CD4-positive, alpha-beta T cell treated with Interleukin-21 for 1 hour (primary cell): Measurements from ENCODE around the gene CTXND2.
"Not testable (repeated sequence)": the region's sequence is repeated elsewhere in the genome, so short reads cannot be mapped to it uniquely, and the experiment has no call there.

Experiments used
- DNase-seq: peaks from one replicate; pipeline ENCODE4 v3.0.0-alpha.2; 2020

Gene CTXND2

DNA sequence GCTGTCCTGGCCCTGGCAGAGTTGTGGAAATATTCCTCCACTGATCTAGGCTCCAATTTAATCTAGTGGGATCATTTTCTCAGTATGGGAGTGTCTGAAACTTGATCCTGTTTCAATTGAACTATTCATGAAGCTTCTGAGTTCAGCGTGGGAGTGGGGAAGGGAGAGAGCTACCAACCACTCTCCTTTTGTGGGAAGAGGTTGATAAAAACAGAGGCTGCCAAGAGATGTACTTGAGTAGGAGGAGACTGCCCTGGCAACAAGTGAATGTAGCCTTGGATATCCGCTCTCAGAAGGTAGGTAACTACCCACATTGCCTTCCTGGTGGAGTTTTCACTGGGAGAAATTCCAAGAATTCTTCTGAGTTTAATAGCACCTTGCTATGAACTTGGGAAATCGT is at the start of gene CTXND2:
CTXND2 (plus strand) TSS at position 119 of the 400 bp plus-strand sequence. CDS start 25,179 bp downstream, outside the sequence.
- DNase-seq = no peak

DNA sequence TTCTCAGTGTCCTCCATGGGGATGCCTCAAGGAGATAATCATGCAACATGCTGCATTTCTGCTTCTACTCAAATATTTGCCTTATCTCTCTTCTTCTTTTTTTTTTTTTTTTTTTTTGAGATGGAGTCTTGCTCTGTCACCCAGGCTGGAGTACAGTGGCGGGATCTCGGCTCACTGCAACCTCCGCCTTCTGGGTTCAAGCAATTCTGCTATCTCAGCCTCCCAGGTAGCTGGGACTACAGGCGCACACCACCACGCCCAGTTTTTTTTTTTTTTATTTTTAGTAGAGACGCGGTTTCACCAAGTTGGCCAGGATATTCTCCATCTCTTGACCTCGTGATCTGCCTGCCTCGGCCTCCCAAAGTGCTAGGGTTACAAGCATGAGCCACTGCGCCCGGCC is 46.1 kb upstream of the CTXND2 start:
- not testable (repeated sequence) for DNase-seq

DNA sequence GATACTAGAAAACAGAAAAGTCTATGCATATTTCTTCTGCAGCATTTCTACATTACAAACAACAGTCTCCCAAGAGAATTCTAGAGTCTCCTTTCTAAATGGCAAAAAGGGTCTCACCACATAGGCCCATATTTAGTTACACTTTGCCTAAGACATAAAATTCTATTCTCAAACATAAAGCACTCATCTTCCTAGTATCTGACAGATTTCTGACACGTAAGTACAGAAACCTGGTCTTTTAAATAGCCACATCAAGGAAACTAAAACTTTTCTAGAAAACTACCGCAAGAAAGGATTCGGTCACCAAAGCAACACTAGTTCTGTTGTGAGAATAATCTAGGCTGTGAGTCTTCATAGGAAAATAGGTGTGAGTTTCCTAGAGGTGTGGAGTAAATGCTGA is 45.3 kb upstream of the CTXND2 start:
- DNase-seq = peak; percentile 39

DNA sequence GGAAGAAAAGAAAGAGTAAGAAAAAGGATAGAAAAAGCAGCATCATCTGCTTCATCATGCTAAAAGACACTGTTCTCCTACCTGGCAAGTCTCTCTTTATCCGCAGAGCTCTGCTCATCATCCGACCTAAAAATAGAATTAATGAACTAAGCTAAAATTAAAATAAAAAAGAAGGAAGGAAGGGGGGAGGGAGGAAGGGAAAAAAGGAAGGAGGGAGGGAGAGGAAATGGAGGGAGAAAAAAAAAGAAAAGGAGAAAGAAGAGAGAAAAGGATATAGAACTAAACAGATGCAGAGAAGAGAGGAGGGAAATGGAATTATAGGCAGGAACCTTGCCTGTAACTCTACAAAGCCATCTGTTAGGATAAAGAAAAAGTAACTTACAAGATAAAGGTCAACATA is 44.6 kb upstream of the CTXND2 start:
- DNase-seq = no peak

DNA sequence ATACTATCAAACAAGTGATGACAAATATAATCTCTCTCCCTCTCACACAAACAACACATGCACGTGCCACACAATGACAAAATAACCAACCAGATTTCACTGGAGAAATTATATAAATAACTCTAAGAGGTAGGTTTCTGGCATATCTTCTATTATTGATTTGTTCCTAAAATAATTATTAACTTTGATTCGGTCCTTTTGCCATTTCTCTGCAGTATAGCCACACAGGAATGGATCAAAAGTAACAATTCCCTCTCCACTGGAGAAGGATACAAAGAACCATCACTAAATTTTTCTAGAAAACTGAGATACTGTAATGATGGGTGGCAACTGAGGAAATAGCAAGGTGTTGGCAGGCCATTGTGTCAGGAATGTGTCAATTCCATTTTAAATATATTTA is 44.0 kb upstream of the CTXND2 start:
- DNase-seq = no peak

DNA sequence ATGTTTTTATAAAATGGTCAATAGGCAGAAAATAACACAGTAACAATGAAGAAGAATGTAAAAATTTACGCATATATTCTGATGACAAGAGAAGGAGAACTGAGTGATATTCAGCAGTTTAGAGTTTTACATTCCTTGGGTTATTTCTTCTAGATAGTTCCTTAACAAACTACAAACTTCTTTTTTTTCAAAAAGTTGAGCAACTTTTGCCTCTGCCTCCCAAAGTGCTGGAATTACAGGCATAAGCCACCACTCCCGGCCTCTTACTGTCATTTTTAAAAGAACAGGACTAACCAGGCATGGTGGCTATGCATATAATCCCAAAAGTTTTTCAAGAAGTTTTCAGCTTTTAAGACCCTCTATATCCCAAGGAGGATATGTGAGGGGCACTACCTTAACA is 43.5 kb upstream of the CTXND2 start:
- DNase-seq = no peak

DNA sequence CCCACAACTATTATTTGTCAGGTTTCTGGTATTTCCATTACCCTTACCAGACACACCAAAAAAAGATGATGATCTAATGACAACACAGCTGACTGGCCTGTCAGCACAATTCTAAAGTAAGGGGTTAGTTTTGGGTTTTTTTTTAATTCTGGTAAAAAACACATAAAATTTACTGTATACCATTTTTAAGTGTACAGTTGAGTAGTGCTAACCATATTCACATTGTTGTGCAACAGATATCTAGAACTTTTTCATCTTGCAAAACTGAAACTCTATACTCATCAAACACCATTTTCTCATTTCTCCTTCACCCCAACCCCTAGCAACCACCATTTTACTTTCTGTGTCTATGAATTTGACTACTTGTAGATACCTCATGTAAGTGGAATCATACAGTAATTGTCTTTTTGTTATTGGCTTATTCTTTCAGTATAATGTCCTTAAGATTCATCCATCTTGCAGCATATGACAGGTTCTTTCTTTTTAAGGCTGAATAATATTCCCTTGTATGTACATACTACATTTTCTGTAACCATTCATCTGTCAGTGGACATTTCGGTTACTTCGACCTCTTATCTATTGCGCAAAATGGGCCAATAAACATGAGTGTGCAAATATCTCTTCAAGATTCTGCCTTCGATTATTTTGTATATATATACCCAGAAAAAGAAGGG is 40.3 kb upstream of the CTXND2 start:
- DNase-seq = no peak

DNA sequence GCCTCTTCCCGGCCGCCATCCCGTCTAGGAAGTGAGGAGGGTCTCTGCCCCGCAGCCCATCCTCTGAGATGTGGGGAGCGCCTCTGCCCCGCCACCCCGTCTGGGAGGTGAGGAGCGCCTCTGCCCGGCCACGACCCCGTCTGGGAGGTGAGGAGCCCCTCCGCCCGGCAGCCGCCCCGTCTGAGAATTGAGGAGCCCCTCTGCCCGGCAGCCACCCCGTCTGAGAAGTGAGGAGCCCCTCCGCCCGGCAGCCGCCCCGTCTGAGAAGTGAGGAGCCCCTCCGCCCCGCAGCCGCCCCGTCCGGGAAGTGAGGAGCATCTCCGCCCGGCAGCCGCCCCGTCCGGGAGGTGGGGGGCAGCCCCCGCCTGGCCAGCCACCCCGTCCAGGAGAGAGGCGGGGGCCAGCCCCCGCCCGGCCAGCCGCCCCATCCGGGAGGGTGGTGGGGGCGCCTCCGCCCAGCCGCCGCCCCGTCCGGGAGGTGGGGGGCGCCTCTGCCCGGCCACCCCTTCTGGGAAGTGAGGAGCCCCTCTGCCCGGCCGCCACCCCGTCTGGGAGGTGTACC is 36.1 kb upstream of the CTXND2 start:
- not testable (repeated sequence) for DNase-seq

DNA sequence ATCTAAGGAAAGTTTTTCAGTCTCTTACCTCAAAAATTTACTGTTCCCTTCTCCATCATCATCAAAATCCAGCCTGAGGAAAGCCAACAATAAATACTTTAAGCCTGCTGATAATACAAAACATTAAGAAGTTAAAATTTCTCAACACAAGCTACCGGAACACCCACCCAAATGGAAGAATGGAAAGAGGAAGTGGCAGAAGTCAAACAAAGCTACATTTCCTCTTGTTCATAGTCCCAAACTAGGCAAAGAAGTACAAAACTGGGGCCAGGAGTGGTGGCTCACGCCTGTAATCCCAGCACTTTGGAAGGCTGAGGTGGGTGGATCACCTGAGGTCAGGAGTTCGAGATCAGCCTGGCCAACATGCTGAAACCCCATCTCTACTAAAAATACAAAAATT is 34.2 kb upstream of the CTXND2 start:
- DNase-seq = not testable (repeated sequence)

DNA sequence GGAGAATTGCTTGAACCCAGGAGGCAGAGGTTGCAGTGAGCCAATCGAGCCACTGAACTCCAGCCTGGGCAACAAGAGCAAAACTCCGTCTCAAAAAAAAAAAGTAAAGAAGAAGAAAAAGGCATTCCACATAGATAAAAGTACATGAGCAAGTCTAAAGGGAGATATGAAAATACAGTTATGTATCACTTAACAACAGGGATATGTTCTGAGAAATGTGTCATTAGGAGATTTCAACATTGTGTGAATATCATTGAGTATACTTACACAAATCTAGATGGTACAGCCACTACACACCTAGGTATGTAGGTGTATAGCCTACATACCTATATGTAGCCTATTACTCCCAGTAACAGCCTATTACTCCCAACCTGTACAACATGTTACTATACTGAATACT is 23.2 kb upstream of the CTXND2 start:
- DNase-seq = no peak

DNA sequence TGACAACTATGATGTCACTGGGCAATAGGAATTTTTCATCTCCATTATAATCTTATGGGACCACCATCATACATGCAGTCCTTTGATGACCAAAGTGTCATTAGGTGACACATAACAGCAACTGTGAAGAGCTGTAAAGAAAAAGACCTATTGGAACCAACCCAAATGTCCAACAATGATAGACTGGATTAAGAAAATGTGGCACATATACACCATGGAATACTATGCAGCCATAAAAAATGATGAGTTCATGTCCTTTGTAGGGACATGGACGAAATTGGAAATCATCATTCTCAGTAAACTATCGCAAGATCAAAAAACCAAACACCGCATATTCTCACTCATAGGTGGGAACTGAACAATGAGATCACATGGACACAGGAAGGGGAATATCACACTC is 22.7 kb upstream of the CTXND2 start:
- DNase-seq = not testable (repeated sequence)

DNA sequence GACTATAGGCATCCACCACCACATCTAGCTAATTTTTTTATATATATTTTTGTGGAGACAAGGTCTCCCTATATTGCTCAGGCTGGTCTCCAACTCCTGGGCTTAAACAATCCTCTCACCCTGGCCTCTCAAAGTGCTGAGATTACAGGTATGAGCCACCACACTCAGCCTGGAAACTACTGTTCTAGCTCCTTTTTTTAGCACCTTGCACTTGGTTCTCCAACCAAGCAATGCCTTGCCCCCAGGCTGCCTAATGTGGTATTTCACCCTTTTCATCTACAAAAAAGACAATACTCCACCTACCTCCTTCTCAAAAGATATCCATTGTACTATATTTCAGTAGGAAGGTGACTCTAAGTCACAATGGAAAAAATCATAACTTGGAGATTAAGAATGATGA is 17.3 kb upstream of the CTXND2 start:
- no peak for DNase-seq

DNA sequence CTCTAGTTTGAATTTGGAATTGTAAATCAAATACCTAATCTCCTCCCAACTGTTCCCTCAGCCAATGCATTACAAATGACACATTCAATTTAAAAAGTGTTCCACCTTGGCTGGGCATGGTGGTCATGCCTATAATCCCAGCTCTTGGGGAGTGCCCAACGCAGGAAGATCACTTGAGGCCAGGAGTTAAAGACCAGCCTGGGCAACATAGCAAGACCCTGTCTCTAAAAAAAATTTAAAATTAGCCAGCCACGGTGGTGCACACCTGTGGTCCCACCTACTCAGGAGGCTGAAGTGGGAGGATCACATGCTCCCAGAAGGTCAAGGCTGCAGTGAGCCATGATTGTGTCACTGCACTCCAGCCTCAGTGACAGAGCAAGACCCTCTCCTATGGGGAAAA is 14.4 kb upstream of the CTXND2 start:
- DNase-seq = no peak

DNA sequence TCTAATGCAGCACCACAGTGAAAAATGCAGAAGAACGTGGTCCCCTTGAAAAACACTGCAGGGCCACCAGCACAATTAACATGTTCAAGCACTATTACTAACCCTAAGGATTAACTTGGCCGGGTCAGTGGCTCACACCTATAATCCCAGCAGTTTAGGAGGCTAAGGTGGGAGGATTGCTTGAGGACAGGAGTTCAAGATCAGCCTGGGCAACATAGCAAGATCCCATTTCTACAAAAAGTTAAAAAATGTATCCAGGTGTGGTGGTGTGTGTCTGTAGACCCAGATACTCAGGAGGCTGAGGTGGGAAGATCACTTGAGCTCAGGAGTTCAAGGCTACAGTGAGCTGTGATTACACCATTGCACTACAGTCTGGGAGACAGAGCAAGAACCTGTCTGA is 13.4 kb upstream of the CTXND2 start:
- no peak for DNase-seq

DNA sequence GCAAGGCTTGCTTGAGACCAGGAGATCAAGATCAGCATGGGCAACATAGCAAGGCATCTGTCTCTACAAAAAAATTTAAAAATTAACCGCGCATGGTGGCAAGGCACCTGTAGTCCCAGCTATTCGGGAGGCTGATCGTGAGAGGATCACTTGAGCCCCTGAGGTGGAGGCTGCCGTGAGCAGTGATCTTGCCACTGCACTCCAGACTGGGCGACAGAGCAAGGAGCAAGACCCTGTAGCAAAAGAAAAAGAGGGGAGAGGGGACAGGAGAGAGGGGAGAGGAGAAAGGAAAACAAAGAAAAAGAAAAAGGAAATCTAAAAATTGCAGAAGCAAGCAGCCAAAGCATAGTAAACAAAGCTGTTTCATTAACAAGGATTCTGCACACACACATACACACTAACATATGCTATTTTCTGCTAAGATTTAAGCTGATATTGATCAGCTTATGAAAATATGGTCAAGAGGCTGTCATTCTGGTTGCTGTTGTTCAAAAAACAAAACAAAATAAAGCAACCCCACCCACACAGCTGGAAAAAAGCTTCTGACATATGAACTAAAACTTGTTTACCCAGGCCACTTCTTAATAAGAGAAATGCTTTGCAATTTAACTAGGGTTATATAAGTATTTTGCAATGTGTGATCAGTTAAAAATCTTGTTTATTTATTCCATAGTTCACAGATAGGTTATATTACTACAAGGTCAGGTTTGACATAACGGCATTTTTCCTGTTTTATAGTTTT is 12.3 kb upstream of the CTXND2 start:
- DNase-seq = peak; percentile 22

DNA sequence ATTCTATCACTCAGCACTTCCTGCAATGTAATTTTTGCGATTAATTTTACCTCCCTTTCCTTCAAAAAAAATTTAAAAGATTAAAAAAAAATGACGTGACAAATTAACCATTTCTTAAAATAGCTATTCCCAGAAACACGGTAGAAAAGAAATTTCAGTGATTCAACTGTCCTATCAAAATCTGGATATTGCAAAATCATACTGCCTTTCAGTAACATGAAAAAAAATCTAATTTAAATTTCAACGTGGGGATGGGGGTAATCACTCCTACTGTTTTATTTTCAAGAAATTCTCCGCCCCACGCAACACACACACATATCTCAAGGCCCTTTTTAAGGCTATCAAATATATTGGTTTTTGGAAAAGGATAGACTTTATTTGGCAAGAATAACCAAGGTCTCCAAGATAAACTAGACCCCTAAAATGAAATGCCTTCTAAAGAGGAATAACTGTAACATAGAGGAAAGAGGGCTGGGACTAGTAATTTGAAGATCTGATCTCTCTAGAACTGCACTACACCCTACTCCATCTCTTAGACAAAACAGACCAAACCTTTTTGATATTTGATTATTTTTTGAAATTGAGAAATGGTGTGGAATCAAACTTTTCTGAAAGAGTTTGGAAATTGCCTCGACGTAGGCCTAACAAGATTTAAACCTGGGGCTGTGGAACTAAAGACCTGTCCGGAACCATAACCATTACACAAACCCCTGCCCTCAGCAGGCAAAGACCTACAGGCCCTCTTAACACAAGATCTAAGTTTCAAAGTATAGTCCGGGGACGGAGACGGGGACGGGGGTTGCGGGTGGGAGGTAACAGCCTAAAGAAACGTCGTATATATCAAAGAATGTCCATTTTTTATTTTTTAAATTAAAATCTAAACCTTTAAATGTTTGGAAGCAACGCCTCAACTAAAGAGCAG is 11.5 kb upstream of the CTXND2 start:
- DNase-seq = no peak

DNA sequence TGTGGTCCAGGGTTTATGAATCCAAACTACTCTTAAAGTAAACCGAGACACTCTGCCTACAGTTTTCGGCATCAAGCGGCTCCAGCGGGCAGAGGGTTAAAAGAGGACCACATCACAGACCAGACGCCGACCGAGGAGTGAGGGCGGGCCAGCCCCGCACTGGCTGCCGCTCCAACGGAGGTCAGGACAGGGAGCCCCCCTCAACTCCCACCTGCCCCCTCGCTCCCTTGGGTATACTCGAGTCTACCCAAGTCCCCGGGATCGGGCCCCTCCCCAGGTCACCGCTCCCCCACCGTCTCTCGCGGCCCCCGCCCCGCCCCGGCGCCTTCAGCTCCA is 10.8 kb upstream of the CTXND2 start:
- no peak for DNase-seq

DNA sequence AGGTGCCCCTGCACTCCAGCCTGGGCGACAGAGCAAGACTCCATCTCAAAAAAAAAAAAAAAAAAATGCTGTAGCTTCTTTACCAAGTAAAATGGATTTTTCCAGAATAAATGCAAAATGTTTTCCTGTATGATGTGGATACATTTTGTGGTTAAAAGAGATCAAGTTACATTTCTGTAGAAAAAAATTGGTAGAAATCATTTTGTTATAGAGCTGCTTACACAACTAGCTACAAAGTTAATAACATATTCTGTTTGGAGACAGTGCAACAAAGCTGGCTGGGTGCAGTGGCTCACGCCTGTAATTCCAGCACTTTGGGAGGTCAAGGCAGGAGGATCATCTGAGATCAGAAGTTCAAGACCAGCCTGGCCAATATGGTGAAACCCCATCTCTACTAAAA is 8.0 kb upstream of the CTXND2 start:
- not testable (repeated sequence) for DNase-seq

DNA sequence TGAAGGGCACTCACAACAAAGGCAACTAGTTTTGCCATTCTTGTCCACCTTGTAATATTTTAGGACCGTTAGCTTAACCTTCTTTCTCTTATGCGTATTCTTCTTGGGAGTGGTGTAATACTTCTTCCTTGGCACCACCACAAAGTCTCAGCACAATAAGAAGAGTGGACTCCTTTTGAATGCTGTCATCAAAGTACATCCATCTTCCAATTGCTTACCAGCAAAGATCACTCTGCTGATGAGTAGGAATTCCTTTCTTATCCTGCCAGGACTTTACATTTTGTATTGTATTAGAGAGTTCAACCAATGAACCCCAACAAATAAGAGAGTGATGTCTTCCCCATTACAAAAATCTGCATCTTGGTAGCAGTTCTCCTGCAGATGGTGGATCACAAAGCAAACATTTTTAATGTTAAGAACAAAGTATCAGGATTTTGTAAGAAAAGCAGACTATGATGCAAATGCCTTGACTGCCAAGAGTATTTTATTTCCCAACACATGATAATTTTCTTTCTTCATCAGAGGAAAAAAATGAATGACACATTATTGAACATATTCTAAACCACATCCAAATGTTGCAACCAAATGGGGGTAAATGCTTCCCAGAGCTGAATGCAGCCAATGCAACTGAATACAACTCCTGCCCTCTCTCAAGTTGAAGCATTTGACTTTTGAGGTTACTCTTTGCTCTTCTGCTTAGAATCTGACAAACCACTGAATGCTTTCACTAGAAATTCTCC is 5.4 kb upstream of the CTXND2 start:
- DNase-seq = no peak

DNA sequence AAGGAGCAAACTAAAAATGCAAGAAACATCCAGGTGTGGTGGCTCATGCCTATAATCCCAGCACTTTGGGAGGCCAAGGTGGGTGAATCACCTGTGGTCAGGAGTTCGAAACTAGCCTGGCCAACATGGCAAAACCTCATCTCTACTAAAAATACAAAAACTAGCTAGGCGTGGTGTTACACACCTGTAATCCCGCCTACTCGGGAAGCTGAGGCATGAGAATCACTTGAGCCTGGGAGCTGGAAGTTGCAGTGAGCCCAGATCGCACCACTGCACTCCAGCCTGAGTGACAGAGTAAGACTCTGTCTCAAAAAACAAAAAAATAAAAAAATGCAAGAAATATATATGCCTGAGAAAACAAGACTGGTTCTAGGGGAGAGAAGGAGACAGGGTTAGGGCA is 3.8 kb upstream of the CTXND2 start:
- DNase-seq = not testable (repeated sequence)

DNA sequence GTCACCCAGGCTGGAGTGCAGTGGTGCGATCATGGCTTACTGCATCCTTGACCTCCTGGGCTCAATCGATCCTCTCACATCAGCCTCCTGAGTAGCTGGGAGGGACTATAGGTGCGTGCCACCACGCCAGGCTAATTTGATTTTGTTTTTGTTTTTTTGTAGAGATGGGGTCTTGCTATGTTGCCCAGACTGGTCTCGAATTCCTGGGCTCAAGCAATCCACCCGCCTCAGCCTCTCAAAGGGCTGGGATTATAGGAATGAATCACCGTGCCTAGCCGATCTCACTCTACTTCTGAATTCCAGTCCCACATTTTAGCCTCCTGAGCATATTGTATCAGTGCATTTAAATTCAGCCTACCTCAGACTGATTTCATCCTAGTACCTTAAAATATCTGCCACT is 1.8 kb downstream of the CTXND2 start:
- no peak for DNase-seq

DNA sequence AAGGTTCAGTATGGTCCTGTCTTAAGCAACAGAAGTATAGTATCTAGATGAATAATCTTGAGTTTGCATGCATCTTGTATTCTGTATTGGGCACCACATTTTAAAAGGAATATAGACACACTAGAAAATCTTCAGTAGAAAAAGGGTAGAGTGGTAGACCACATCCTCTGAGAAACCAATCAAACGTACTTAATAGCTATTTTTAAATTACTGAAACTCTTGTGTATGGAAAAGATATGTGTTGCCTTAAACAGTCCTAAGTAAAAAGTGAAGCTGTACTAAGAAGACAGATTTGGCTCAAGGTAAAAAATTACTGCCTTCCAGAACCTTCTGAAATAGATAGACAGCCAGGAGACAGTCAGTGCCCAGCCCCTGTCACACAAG is 3.1 kb downstream of the CTXND2 start:
- DNase-seq = no peak
